Neuronal stem cell (in vitro differentiated cells): ENCODE results near the gene SLC25A26.
"Not testable (repeated sequence)": the region's sequence is repeated elsewhere in the genome, so short reads cannot be mapped to it uniquely, and the experiment has no call there.

Experiments
- DNase-seq: peaks from one replicate; pipeline ENCODE4 v3.0.0-alpha.2; 2013; ENCODE audit warnings: low spot score
- H2AFZ ChIP-seq: one replicate; pipeline ENCODE4 v1.6.1; 2013; ENCODE audit warnings: mild to moderate bottlenecking, low read length, inconsistent platforms
- H2AK5ac ChIP-seq: 2 replicates; pipeline ENCODE4 v1.6.1; 2013; ENCODE audit warnings: low read depth, mild to moderate bottlenecking, inconsistent platforms, low read length, moderate library complexity, mixed read lengths
- H2BK120ac ChIP-seq: 2 replicates; pipeline ENCODE4 v1.6.1; 2013; ENCODE audit warnings: low read depth, mild to moderate bottlenecking, inconsistent platforms, low read length, moderate library complexity, mixed read lengths
- H2BK12ac ChIP-seq: one replicate; pipeline ENCODE4 v1.6.1; 2013; ENCODE audit warnings: low read length, inconsistent platforms
- H2BK15ac ChIP-seq: 2 replicates; pipeline ENCODE4 v1.6.1; 2013; ENCODE audit warnings: mild to moderate bottlenecking, low read length, inconsistent platforms, mixed read lengths
- H2BK5ac ChIP-seq: one replicate; pipeline ENCODE4 v1.6.1; 2013; ENCODE audit warnings: inconsistent platforms, mild to moderate bottlenecking, low read length, moderate library complexity
- H3K14ac ChIP-seq: one replicate; pipeline ENCODE4 v1.6.1; 2013; ENCODE audit warnings: low read length, inconsistent platforms
- H3K18ac ChIP-seq: 2 replicates; pipeline ENCODE4 v1.6.1; 2013; ENCODE audit warnings: low read length, inconsistent platforms
- H3K23ac ChIP-seq: 2 replicates; pipeline ENCODE4 v1.6.1; 2013; ENCODE audit warnings: low read depth, mild to moderate bottlenecking, mixed read lengths, low read length, inconsistent platforms; ENCODE audit not compliant: poor library complexity
- H3K27ac ChIP-seq: replicated peaks from 3 replicates; pipeline ENCODE4 v1.5.1; 2013; ENCODE audit warnings: low read length, inconsistent platforms
- H3K27me3 ChIP-seq, 3 experiments: 2 replicates each; pipeline ENCODE4 v1.6.1; 2013; ENCODE audit warnings: low read length in 3 of 3, mild to moderate bottlenecking in 2 of 3, inconsistent platforms in 1 of 3, low read depth in 1 of 3, mixed read lengths in 1 of 3, moderate library complexity in 1 of 3; ENCODE audit not compliant: control insufficient read depth in 3 of 3, insufficient read depth in 3 of 3
- H3K36me3 ChIP-seq, 2 donors: replicated peaks in 1 of 2; 2 replicates each; pipeline ENCODE4 v1.6.1; 2013; ENCODE audit warnings: low read length in 2 of 2; ENCODE audit not compliant: control insufficient read depth in 2 of 2, insufficient read depth in 2 of 2
- H3K4ac ChIP-seq: 2 replicates; pipeline ENCODE4 v1.6.1; 2013; ENCODE audit warnings: inconsistent platforms, mild to moderate bottlenecking, low read length, moderate library complexity
- H3K4me1 ChIP-seq, 2 donors: 1 replicate in 1 of 2; 2 replicates in 1 of 2; pipeline ENCODE4 v1.6.1; 2013; ENCODE audit warnings: low read length in 2 of 2, low read depth in 1 of 2; ENCODE audit not compliant: control insufficient read depth in 2 of 2, insufficient read depth in 1 of 2
- H3K4me2 ChIP-seq: one replicate; pipeline ENCODE4 v1.6.1; 2013; ENCODE audit warnings: mild to moderate bottlenecking, low read length, inconsistent platforms; ENCODE audit not compliant: insufficient read depth, poor library complexity, severe bottlenecking
- H3K4me3 ChIP-seq, 2 donors: 2 replicates each; pipeline ENCODE4 v1.5.1; 2013; ENCODE audit warnings: low read length in 2 of 2, mild to moderate bottlenecking in 2 of 2, inconsistent platforms in 1 of 2, moderate library complexity in 1 of 2
- H3K79me1 ChIP-seq: one replicate; pipeline ENCODE4 v1.6.1; 2013; ENCODE audit warnings: low read depth, mild to moderate bottlenecking, inconsistent platforms, low read length, moderate library complexity
- H3K9ac ChIP-seq: one replicate; pipeline ENCODE4 v1.6.1; 2013; ENCODE audit warnings: mild to moderate bottlenecking, low read depth, low read length, inconsistent platforms; ENCODE audit not compliant: poor library complexity
- H3K9me3 ChIP-seq, 2 donors: replicated peaks in 1 of 2; 2 replicates each; pipeline versions ENCODE3 to v1.6.1; 2013; ENCODE audit warnings: low read length in 2 of 2, mild to moderate bottlenecking in 2 of 2, inconsistent platforms in 1 of 2, low read depth in 1 of 2, mixed read lengths in 1 of 2, moderate library complexity in 1 of 2; ENCODE audit not compliant: control insufficient read depth in 2 of 2, insufficient read depth in 1 of 2
- H4K8ac ChIP-seq: one replicate; pipeline ENCODE4 v1.6.1; 2013; ENCODE audit warnings: low read depth, mild to moderate bottlenecking, inconsistent platforms, low read length, moderate library complexity
- H4K91ac ChIP-seq: one replicate; pipeline ENCODE4 v1.6.1; 2013; ENCODE audit warnings: low read length, low read depth, mild to moderate bottlenecking, inconsistent platforms; ENCODE audit not compliant: poor library complexity
- WGBS, 2 donors: extraction: QIAGEN DNeasy Blood & Tissue Kit; methylation state at CpG; one replicate each; pipeline ENCODE4 v1.1.7; 2013; ENCODE audit warnings: missing lambda C conversion rate in 2 of 2, mixed read lengths in 1 of 2; ENCODE audit not compliant: insufficient read length in 2 of 2, insufficient replicate concordance in 1 of 2; ENCODE audit errors: extremely low coverage in 2 of 2; 5-methylcytosine and 5-hydroxymethylcytosine counted together

The SLC25A26 gene

GRCh38 chr3:66220066-66220465, 735 bp upstream of the SLC25A26 start:
- no peak overlapping the region for H3K27ac ChIP-seq
- DNase-seq, result no peak
- H3K4me1 ChIP-seq, result peaks cover 0 to 2% of the 10 kb centered on the region in 2 donors
- peaks cover 0 to 1% of the 10 kb centered on the region in 2 donors for H3K9me3 ChIP-seq
- H2BK15ac ChIP-seq, result no peak overlapping the region
- no peak overlapping the region for H3K9ac ChIP-seq
- WGBS, 2 donors, result no CpG with 5 or more reads among the region's 5 CpGs
- no peak overlapping the region for H4K91ac ChIP-seq
- H3K79me1 ChIP-seq, result no peaks in the 10 kb centered on the region
- peaks cover 0 to 4% (median 0%) of the 10 kb centered on the region in 3 experiments for H3K27me3 ChIP-seq
- H2BK12ac ChIP-seq, result no peak overlapping the region
- no peak overlapping the region for H3K23ac ChIP-seq
- no peak overlapping the region for H3K4ac ChIP-seq
- no peak overlapping the region for H2AK5ac ChIP-seq
- no peak overlapping the region for H3K4me2 ChIP-seq
- H4K8ac ChIP-seq, result no peak overlapping the region
- H3K18ac ChIP-seq, result no peak overlapping the region
- no peaks in the 10 kb centered on the region for H3K36me3 ChIP-seq
- no peak overlapping the region for H2BK5ac ChIP-seq
- peak overlapping the region in 1 of 2 donors; percentile 59 for H3K4me3 ChIP-seq
- no peak overlapping the region for H3K14ac ChIP-seq
- H2BK120ac ChIP-seq, result no peak overlapping the region
- H2AFZ ChIP-seq, result peak overlapping the region; percentile 95

- Histone ChIP-seq H3K27ac (no peak overlapping the region), H3K9me3 (no peaks in the 10 kb centered on the region), H4K8ac (no peak overlapping the region), H3K4me1 (peaks cover 0 to 2% of the 10 kb centered on the region in 2 donors), H2BK12ac (no peak overlapping the region), H3K9ac (no peak overlapping the region), H3K14ac (no peak overlapping the region), H2BK5ac (no peak overlapping the region), H2BK120ac (no peak overlapping the region), H2AK5ac (no peak overlapping the region), H2AFZ (no peak overlapping the region), H4K91ac (no peak overlapping the region), H3K4ac (no peak overlapping the region), H3K4me2 (no peak overlapping the region), H3K27me3 (peaks cover 0 to 4% (median 0%) of the 10 kb centered on the region in 3 experiments), H3K36me3 (no peaks in the 10 kb centered on the region), H3K23ac (no peak overlapping the region), H2BK15ac (no peak overlapping the region), H3K18ac (no peak overlapping the region), H3K4me3 (no peak overlapping the region), H3K79me1 (no peaks in the 10 kb centered on the region)
- DNase-seq, result no peak
- WGBS, 2 donors, result no CpG with 5 or more reads among the region's 1 CpG
Observed at GRCh38 chr3:66224220-66224619, 3.4 kb downstream of the SLC25A26 start.

- H3K9me3 ChIP-seq, H3K4me3 ChIP-seq, H4K8ac ChIP-seq, H2BK15ac ChIP-seq, H2BK12ac ChIP-seq, H3K4me1 ChIP-seq, H3K14ac ChIP-seq, H3K79me1 ChIP-seq, H3K36me3 ChIP-seq, H2AFZ ChIP-seq, H2BK5ac ChIP-seq, H3K23ac ChIP-seq, H2BK120ac ChIP-seq, H3K27ac ChIP-seq, H2AK5ac ChIP-seq, H3K27me3 ChIP-seq, H3K18ac ChIP-seq, DNase-seq, H4K91ac ChIP-seq, H3K4ac ChIP-seq, H3K4me2 ChIP-seq, H3K9ac ChIP-seq: not testable (repeated sequence)
- no CpG with 5 or more reads among the region's 3 CpGs for WGBS, 2 donors
Observed at GRCh38 chr3:66226093-66226492, 5.3 kb downstream of the SLC25A26 start.

DNA sequence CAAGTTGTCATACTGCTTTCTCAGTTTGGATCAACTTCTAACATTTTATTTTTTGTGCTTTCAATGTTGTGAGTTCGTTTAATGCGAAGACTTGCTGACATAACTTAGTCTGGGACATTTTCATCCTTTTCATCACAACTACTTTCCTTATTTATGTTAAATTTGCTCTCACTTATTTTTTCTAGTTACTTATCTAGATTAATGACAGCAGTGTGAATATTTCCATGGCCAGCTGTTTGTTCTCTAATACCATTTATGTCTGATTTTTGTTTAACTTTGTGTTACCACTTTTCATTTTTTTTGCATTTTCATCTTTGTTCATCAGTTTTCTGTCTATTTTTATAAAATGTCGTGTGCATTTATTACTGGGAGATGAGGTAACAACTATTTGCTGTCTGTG, 6.2 kb downstream of the SLC25A26 start:
- no peak overlapping the region for H3K14ac ChIP-seq

More for the DNA sequence above, 6.2 kb downstream of the SLC25A26 start:
- no peaks in the 10 kb centered on the region for H3K9me3 ChIP-seq
- no peak overlapping the region for H4K8ac ChIP-seq
- H3K4me2 ChIP-seq, result no peak overlapping the region
- H3K79me1 ChIP-seq, result no peaks in the 10 kb centered on the region
- H2BK12ac ChIP-seq, result no peak overlapping the region
- no peak overlapping the region for H3K4me3 ChIP-seq
- H2BK5ac ChIP-seq, result no peak overlapping the region
- H3K9ac ChIP-seq, result no peak overlapping the region
- no peak overlapping the region for H2AFZ ChIP-seq
- H3K18ac ChIP-seq, result no peak overlapping the region
- no peak for DNase-seq
- H2BK15ac ChIP-seq, result no peak overlapping the region
- WGBS, 2 donors, result no CpG with 5 or more reads among the region's 3 CpGs
- H3K4ac ChIP-seq, result no peak overlapping the region
- H3K23ac ChIP-seq, result no peak overlapping the region
- H4K91ac ChIP-seq, result no peak overlapping the region
- H3K27ac ChIP-seq, result no peak overlapping the region
- no peaks in the 10 kb centered on the region for H3K36me3 ChIP-seq
- no peaks in the 10 kb centered on the region for H3K27me3 ChIP-seq
- no peak overlapping the region for H2AK5ac ChIP-seq
- H3K4me1 ChIP-seq, result no peaks in the 10 kb centered on the region
- no peak overlapping the region for H2BK120ac ChIP-seq
